Activated CD4-positive, CD25-positive, alpha-beta regulatory T cell treated with anti-CD3 and anti-CD28 coated beads, Interleukin-2, amount 50 U/mL, for 24 hours (primary cell): ENCODE data around the gene NECTIN3.
A peak's percentile ranks its signal among the peaks of the same experiment; 100 is the strongest.

Source experiments
- ATAC-seq, 2 donors: fragments of 150-1000 bp; cut with Tn5 transposase; one replicate each; pipeline ENCODE4 v1.10.0; 2021; ENCODE audit warnings: mild to moderate bottlenecking in 1 of 2, moderate library complexity in 1 of 2

Gene NECTIN3, protein sequence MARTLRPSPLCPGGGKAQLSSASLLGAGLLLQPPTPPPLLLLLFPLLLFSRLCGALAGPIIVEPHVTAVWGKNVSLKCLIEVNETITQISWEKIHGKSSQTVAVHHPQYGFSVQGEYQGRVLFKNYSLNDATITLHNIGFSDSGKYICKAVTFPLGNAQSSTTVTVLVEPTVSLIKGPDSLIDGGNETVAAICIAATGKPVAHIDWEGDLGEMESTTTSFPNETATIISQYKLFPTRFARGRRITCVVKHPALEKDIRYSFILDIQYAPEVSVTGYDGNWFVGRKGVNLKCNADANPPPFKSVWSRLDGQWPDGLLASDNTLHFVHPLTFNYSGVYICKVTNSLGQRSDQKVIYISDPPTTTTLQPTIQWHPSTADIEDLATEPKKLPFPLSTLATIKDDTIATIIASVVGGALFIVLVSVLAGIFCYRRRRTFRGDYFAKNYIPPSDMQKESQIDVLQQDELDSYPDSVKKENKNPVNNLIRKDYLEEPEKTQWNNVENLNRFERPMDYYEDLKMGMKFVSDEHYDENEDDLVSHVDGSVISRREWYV

GRCh38 chr3:111071257-111072030, at the start of gene NECTIN3:
Gene NECTIN3 (plus strand): TSS chr3:111071816. CDS start chr3:111072018, 202 bp downstream.
- peak; percentile 86 to 89 for ATAC-seq

DNA sequence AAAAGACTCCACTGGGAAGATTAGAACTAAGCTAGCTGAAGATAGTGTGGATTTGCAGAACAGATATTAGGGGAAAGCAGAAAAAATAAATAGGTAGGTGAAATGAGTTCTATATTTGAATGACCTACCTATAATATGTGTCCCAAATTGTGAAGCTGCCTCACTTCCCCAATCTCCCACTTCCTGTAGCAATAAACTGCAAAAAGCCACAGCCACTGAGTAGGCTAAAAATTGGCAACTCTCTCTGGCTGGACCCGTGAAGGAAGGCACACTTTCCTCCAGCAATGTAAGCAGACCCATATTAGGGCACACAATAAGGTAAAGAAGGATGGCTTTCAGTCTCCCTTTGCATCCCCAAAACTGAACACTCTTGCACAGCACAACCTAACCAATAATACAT, 43.7 kb upstream of the NECTIN3 start:
- ATAC-seq = no peak

- ATAC-seq = no peak
These were observed 40.1 kb upstream of the NECTIN3 start for GRCh38 chr3:111031538-111031937.

- ATAC-seq = no peak
These were observed 38.9 kb upstream of the NECTIN3 start for GRCh38 chr3:111032677-111033076.

DNA sequence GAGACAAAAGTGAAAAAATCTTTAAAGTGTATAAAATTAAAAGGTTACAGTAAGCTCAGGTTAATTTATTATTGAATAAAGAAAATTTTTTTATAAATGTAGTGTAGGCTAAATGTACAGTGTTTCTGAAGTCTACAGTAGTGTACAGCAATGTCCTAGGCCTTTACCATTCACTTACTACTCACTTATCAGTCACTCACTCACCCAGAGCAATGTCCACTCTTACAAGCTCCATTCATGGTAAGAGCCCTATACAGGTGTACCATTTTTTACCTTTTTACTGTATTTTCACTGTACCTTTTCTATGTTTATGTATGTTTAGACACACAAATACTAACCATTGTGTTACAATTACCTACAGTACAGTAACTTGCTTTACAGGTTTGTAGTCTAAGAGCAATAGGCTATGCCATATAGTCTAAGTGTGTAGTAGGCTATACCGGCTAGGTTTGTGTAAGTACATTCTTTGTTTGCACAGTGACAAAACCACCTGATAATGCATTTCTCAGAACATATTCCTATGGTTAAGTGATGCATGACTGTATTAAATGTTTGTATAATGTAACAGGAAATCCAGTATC, 38.1 kb upstream of the NECTIN3 start:
- ATAC-seq = no peak

DNA sequence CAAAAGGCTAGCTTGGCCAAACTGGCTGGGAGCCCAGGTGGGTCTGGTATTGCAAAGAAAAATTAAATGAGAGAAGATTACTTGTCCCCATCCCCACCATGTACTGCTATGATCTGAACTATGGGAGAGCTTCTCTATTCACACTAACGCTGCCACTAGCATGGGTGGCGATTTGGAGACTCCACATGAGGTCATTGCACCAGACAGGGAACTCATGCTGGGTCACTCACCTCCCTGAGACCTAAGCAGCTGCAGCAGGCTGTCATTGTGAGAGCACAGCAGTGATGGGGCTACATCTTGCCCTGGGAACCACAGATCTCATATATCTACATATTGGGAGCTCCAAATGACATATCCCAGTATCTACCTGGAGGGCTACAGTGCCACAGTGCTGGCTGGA, 36.3 kb upstream of the NECTIN3 start:
- ATAC-seq = no peak

- no peak for ATAC-seq
These were observed 35.7 kb upstream of the NECTIN3 start for GRCh38 chr3:111035902-111036301.

DNA sequence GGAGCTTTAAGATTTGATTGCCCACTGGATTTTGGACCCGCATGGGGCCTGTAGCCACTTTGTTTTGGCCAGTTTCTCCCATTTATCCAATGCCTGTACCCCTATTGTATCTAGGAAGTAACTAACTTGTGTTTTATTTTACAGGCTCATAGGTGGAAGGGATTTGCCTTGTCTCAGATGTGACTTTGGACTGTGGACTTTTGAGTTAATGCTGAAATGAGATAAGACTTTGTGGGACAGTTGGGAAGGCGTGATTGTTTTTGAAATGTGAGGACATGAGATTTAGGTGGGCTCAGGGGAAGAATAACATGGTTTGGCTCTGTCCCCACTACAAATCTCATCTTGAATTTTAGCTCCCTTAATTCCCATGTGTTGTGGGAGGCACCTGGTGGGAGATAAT, 30.7 kb upstream of the NECTIN3 start:
- ATAC-seq = no peak

DNA sequence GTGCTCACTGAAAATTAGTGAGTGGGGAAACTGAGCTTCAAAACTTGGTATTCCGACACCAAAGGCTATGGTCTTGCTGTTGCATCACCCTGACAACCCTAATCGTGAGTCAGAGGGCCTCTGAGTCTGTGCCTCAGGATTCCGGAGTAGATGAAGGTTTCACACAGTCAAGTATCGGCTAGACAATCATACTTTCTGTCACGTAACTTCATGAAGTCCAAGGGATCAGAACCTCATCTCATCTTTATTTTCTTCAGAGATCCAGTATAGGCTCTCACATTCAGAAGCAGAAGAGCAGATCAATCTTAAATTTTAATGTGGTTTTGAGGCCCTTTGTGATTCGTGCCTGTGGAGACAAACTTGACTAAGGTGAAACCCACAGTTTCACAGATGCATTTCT, 26.1 kb upstream of the NECTIN3 start:
- no peak for ATAC-seq

GRCh38 chr3:111047042-111047441, 24.6 kb upstream of the NECTIN3 start:
- ATAC-seq = no peak

- ATAC-seq = no peak
These were observed 23.7 kb upstream of the NECTIN3 start for GRCh38 chr3:111047812-111048435.

GRCh38 chr3:111051354-111051753, 20.3 kb upstream of the NECTIN3 start:
- ATAC-seq = no peak

DNA sequence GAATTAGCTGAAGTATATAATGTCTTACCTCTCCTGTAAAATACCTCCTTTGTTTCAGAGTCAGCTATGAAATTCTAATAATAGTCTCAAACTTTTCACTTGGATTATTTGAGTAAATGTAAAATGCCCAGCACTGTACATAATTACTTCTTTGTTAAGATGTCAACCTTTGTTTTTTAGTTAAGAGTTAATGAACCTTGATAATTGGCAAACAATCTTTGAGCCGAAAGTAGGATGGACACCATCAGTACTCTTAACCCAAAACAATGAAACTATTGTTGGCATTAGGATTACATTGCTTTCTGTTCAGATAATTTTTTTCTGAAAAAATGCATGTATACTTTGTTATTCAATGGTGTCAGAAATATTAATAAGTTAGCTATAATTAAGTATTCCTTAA, 3.0 kb upstream of the NECTIN3 start:
- no peak for ATAC-seq

- ATAC-seq = no peak
These were observed 1.4 kb upstream of the NECTIN3 start for GRCh38 chr3:111069974-111070771.

DNA sequence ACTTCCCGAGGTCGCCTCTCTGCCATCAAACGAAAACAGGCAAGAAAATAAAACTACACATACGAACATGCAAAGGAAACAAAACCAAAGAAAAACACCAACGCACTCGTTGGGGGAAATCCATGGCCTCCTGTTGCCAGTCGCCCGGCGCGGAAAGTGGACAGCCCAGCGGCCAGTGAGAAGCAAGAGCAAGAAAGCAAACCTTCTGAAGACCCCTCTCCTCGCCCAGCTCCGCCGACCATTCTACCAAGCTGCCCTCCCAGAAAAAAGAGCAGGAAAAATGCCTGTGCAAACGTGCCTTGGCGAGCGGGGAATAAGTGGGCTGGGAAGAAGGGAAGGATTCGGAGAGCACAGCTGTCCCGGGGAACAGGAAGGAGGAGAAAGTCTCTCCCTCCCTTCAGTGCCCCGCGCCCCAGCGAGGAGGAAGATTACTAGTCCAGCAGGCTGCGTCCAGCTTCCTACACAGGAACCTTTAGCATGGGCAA, 802 bp upstream of the NECTIN3 start:
- no peak for ATAC-seq

GRCh38 chr3:111072031-111072921, 660 bp downstream of the NECTIN3 start:
- ATAC-seq = peak; percentile 25 to 34

DNA sequence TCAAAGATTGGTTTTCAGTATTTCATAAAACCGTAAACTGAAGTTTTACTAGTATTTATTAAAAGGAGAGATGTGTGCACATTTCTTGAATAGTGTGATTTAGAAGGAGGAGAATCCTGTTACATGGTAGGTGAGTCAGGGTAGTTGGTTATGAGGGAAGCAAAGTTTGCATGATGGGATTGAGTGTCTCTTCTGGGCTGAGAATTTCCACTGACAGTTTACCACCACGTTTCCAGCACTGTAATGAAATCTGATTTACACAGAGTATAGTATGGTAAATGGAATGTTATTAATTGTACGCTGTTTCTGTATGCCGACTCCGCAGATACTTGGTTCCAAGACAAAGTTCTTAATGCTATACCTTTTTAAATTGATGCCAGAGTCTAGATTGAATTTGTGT, 1.6 kb downstream of the NECTIN3 start:
- no peak for ATAC-seq

GRCh38 chr3:111076732-111077131, 5.1 kb downstream of the NECTIN3 start:
- no peak for ATAC-seq

DNA sequence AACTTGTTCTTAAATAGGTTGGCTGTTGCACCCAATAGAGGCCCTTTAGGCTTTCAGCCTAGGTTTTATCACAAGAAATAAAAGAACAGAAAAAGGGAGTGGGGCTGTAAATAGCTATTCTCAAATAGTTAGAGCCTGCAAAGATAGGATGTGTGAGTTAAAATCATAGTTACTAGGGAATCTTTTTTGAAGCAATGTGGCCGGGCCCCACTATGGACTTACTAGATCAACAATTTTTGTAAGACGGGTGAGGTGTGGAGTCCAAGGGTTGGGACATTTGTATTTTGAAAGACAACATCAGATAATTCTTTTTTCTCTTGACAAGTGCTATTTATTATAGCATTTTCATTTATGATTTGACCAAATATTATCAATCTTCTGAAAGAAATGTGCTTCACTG, 5.8 kb downstream of the NECTIN3 start:
- no peak for ATAC-seq

DNA sequence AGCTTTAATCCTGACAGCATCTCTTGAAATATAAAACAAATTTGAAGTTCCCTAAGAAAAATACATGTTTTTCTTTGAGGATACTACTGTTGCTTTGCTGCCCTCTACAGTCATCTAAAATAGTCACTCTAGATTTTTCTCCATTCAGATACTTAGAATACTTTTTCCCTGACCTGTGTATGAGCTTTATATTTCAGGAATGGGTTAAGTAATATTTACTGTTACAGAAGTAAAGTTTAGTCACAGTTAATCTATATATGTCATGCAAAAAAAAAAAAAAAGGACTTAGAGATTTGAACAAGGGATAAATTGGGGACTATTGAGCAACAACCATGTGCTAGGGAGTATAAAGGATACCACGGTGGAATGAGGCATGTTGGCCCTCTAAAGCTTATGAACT, 8.8 kb downstream of the NECTIN3 start:
- ATAC-seq = no peak

DNA sequence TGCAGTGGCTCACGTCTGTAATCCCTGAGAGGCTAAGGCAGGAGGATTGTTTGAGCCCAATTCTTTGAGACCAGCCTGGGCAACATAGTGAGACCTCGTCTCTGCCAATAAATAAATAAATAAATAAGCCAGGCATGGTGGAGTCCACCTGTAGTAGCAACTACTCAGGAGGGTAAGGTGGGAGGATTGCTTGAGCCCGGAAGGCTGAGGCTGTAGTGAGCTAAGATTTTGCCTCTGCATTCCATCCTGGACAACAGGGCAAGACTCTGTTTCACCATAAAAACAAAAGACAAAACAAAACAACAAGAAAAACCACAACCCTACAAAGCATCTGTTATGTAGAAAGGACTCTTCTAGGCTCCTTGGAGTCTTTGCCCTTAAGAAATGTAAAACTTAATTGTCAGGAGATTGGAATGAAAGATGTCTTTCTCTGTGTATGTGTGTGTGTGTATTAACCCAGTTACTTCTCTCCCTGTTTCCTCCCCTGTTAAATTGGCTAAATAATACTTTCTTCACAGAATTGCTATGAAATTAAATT, 9.5 kb downstream of the NECTIN3 start:
- ATAC-seq = no peak
